Glomerular visceral epithelial cell (primary cell): ENCODE results near the gene OR6K3.

Experiments
- DNase-seq: peaks from one replicate; pipeline ENCODE4 v3.0.0-alpha.2; 2016; ENCODE audit errors: extremely low spot score

OR6K3 gene

GRCh38 chr1:158687037-158687436 is 33.5 kb downstream of the OR6K3 start:
- no peak for DNase-seq

- no peak for DNase-seq
Observed at GRCh38 chr1:158686111-158687009, 34.2 kb downstream of the OR6K3 start, which contains the start of gene SPTA1. Gene SPTA1 (minus strand): TSS chr1:158686715. CDS start chr1:158686517, 198 bp downstream.

DNA sequence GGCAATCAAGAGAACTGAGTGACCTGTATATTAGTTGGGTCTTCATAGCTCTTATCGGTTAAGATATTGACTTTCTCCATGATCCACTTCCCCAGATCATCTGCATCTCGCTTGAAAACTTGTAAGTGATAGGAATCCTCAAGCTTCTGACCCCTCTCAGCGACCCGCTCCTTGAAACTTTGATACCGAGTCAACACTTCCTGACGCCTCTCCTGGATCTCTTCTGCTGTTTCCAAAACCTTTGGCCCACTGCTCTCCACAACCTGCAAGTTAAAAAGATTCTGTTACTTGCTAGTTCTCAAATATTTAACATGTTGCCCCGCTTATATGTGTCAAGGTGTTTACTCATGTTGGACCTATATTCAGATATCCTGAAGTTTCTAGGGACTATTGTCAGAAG is 35.4 kb downstream of the OR6K3 start:
- no peak for DNase-seq

GRCh38 chr1:158681606-158682005 is 38.9 kb downstream of the OR6K3 start:
- no peak for DNase-seq

- DNase-seq = no peak
Observed at GRCh38 chr1:158679289-158679688, 41.2 kb downstream of the OR6K3 start.

GRCh38 chr1:158675563-158676323 is 44.8 kb downstream of the OR6K3 start:
- no peak for DNase-seq

DNA sequence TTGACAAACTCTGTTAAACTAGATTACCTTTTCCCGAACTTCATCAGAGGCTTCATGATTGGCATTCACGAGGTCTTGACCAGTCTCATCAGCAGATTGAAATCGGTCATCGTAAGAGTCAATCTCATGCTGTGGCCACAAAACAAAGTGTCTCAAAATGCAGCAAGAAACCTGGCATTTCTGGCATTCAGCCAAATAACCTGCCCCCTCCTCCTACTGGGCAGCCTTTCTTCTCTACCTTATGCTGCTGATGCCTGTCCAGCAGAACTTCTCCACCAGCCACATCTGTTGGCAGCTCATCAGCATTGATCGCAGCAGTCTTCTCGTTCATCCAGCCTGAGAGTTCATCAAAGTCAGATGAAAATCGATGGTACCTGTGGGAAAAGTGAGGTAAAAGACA is 46.2 kb downstream of the OR6K3 start:
- no peak for DNase-seq
